ENCODE data around the gene MAS1. TPM values are rescaled to one million over a fixed set of nuclear protein-coding genes. Genes with fewer than 3 reads are reported as not detected.
"Not testable (repeated sequence)": the region's sequence is repeated elsewhere in the genome, so short reads cannot be mapped to it uniquely, and the experiment has no call there.

MAS1 gene
- total RNA-seq, result not detected

GRCh38 chr6:159890792-159891191 is at the start of gene MAS1:
MAS1 (plus strand) TSS chr6:159890988; CDS start chr6:159906956, 15,968 bp downstream.
- no peak for ATAC-seq

GRCh38 chr6:159842035-159842434 is 48.8 kb upstream of the MAS1 start:
- peak; percentile 86 for ATAC-seq

More at GRCh38 chr6:159890792-159891191, at the start of gene MAS1:
- DNase-seq (ENCODE audit: low spot score), result no peak

GRCh38 chr6:159844737-159845645 is 45.8 kb upstream of the MAS1 start:
- no peak for ATAC-seq
- no peak for DNase-seq (ENCODE audit: low spot score)

More at GRCh38 chr6:159842035-159842434, 48.8 kb upstream of the MAS1 start:
- DNase-seq (ENCODE audit: low spot score), result peak; percentile 38

- not testable (repeated sequence) for ATAC-seq; DNase-seq (ENCODE audit: low spot score)
Measured at GRCh38 chr6:159848552-159848951, 42.2 kb upstream of the MAS1 start.

GRCh38 chr6:159849851-159850250 is 40.9 kb upstream of the MAS1 start:
- ATAC-seq, result not testable (repeated sequence)

GRCh38 chr6:159852877-159853276 is 37.9 kb upstream of the MAS1 start:
- DNase-seq (ENCODE audit: low spot score) (no peak), ATAC-seq (peak; percentile 83)

More at GRCh38 chr6:159849851-159850250, 40.9 kb upstream of the MAS1 start:
- not testable (repeated sequence) for DNase-seq (ENCODE audit: low spot score)

GRCh38 chr6:159853754-159854153 is 37.0 kb upstream of the MAS1 start:
- no peak for DNase-seq (ENCODE audit: low spot score)
- no peak for ATAC-seq

GRCh38 chr6:159854959-159855358 is 35.8 kb upstream of the MAS1 start:
- no peak for DNase-seq (ENCODE audit: low spot score)
- ATAC-seq, result no peak

DNA sequence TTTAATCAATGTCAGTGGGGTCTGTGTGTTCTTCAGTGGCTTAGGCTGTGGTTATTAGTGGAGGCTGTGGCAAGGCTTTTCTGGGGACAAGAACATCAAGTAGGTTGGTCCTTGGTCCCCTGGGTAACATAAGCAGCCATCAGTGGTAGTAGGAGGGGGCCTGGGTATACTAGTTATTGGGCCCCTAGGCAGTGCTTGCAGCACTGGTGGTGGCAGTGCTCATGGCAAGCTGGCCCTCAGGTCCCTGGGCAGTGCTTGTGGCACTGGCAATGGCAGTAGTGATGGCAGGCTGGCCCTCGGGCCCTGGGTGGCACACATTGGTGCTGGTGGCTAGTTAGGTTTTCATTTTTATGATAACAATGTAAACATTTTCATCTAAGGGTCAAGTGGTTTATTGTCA is 32.5 kb upstream of the MAS1 start:
- DNase-seq (ENCODE audit: low spot score) (no peak), ATAC-seq (no peak)

- ATAC-seq (no peak), DNase-seq (ENCODE audit: low spot score) (no peak)
Measured at GRCh38 chr6:159860482-159860881, 30.3 kb upstream of the MAS1 start.

- DNase-seq (ENCODE audit: low spot score) (no peak), ATAC-seq (no peak)
Measured at GRCh38 chr6:159862103-159862502, 28.7 kb upstream of the MAS1 start.

- peak; percentile 96 for ATAC-seq
- not testable (repeated sequence) for DNase-seq (ENCODE audit: low spot score)
Measured at GRCh38 chr6:159863341-159863740, 27.4 kb upstream of the MAS1 start.

- no peak for ATAC-seq
- no peak for DNase-seq (ENCODE audit: low spot score)
Measured at GRCh38 chr6:159865226-159865920, 25.4 kb upstream of the MAS1 start.

GRCh38 chr6:159866286-159867247 is 24.2 kb upstream of the MAS1 start:
- no peak for ATAC-seq
- DNase-seq (ENCODE audit: low spot score), result no peak

GRCh38 chr6:159871241-159871640 is 19.5 kb upstream of the MAS1 start:
- no peak for DNase-seq (ENCODE audit: low spot score)

DNA sequence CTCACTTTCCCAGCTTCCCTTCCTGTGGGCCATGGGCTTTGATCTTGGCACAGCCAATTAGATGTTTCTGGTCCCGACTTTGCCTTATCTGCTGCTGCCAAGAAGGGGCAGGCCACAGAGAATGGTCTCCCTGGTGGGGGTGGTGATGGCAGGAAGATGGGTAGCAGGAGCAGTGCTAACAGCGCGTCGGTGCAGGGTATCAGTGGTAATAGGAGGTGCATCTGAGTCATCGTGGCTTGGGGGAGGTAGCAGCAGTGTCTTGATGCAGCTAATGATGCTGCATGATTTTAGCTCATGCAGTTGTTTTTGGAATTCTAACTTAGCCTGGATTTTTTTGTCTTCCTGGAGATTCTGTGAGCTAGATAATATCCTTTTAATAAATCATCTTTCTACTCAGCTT is 18.9 kb upstream of the MAS1 start:
- ATAC-seq, result no peak
- no peak for DNase-seq (ENCODE audit: low spot score)

More at GRCh38 chr6:159871241-159871640, 19.5 kb upstream of the MAS1 start:
- ATAC-seq, result no peak

DNA sequence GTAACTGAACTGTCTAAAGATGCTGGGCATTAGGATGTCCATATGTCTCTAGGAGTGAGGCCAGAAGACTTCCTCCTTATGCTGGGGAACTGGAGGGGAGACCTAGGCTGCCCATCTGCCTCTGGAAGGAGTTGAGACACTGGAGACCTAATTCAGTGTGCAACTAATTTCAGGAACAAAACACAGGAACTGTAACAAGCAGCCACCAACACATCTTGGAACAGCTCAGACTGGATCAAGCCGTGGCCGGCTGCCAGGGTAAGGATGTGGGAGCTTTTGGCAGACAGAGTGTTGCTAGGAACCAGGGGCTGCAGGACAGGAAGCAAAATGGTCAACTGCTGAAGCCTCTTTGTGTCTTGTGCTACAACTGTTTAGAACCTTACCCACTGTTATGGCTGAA is 16.4 kb upstream of the MAS1 start:
- no peak for ATAC-seq
- no peak for DNase-seq (ENCODE audit: low spot score)

- DNase-seq (ENCODE audit: low spot score) (no peak), ATAC-seq (peak; percentile 43)
Measured at GRCh38 chr6:159875194-159875593, 15.6 kb upstream of the MAS1 start.

GRCh38 chr6:159876242-159876641 is 14.5 kb upstream of the MAS1 start:
- ATAC-seq (no peak), DNase-seq (ENCODE audit: low spot score) (no peak)

- DNase-seq (ENCODE audit: low spot score) (no peak), ATAC-seq (no peak)
Measured at GRCh38 chr6:159877256-159877808, 13.5 kb upstream of the MAS1 start.
